Stimulated activated naive B cell treated with anti-CD40 and anti-IgM and Interleukin-4, amounts not matched to agents 10 μg/mL and 1 μg/mL and 100 μg/mL, for 72 hours (primary cell): ENCODE data around the gene PRM2.
A peak's percentile ranks its signal among the peaks of the same experiment; 100 is the strongest.

ENCODE experiments used
- ATAC-seq, 2 donors: fragments of 150-1000 bp; cut with Tn5 transposase; replicated peaks; 2 replicates each; pipeline ENCODE4 v1.10.0; 2021; ENCODE audit warnings: moderate library complexity in 1 of 2
- DNase-seq: peaks from one replicate; pipeline ENCODE4 v3.0.0; 2021
- H3K27ac Mint-ChIP-seq: one replicate; pipeline ENCODE4 v1.8.0; 2022; ENCODE audit warnings: mild to moderate bottlenecking, mixed read lengths
- H3K27me3 Mint-ChIP-seq, 2 donors: one replicate each; pipeline ENCODE4 v1.8.0; 2022; ENCODE audit warnings: mixed read lengths in 2 of 2
- H3K36me3 Mint-ChIP-seq, 2 donors: one replicate each; pipeline ENCODE4 v1.8.0; 2022; ENCODE audit warnings: mixed read lengths in 2 of 2, mild to moderate bottlenecking in 1 of 2
- H3K4me1 Mint-ChIP-seq, 2 donors: one replicate each; pipeline ENCODE4 v1.8.0; 2022; ENCODE audit warnings: mixed read lengths in 2 of 2, mild to moderate bottlenecking in 1 of 2
- H3K4me3 Mint-ChIP-seq, 2 donors: one replicate each; pipeline ENCODE4 v1.8.0; 2022; ENCODE audit warnings: mild to moderate bottlenecking in 2 of 2, mixed read lengths in 2 of 2, moderate library complexity in 1 of 2
- H3K9me3 Mint-ChIP-seq, 2 donors: one replicate each; pipeline ENCODE4 v1.8.0; 2022; ENCODE audit warnings: mixed read lengths in 2 of 2, mild to moderate bottlenecking in 1 of 2

Gene PRM2

GRCh38 chr16:11232302-11232851 is 43.9 kb downstream of the PRM2 start:
- H3K4me3 Mint-ChIP-seq, result peak overlapping the region; percentile 41 to 55
- no peak for DNase-seq
- peaks cover 40 to 60% of the 10 kb centered on the region in 2 donors for H3K4me1 Mint-ChIP-seq

GRCh38 chr16:11231367-11231970 is 44.8 kb downstream of the PRM2 start:
- Mint-ChIP-seq H3K27ac (peak overlapping the region; percentile 96), H3K4me1 (peaks cover 39 to 65% of the 10 kb centered on the region in 2 donors), H3K9me3 (no peaks in the 10 kb centered on the region), H3K4me3 (no peak overlapping the region), H3K27me3 (no peaks in the 10 kb centered on the region), H3K36me3 (no peaks in the 10 kb centered on the region)
- DNase-seq, result no peak
- ATAC-seq, result no peak

More at GRCh38 chr16:11232302-11232851, 43.9 kb downstream of the PRM2 start:
- H3K27me3 Mint-ChIP-seq, result no peaks in the 10 kb centered on the region
- H3K27ac Mint-ChIP-seq, result peak overlapping the region; percentile 96
- H3K9me3 Mint-ChIP-seq, result no peaks in the 10 kb centered on the region
- no peak for ATAC-seq
- H3K36me3 Mint-ChIP-seq, result no peaks in the 10 kb centered on the region

GRCh38 chr16:11229906-11230305 is 46.4 kb downstream of the PRM2 start:
- Mint-ChIP-seq H3K4me1 (peaks cover 50 to 71% of the 10 kb centered on the region in 2 donors), H3K27me3 (no peaks in the 10 kb centered on the region), H3K9me3 (no peaks in the 10 kb centered on the region), H3K4me3 (no peak overlapping the region), H3K27ac (no peak overlapping the region), H3K36me3 (no peaks in the 10 kb centered on the region)
- ATAC-seq (no peak), DNase-seq (no peak)

- ATAC-seq (no peak), DNase-seq (no peak)
- Mint-ChIP-seq H3K4me1 (peaks cover 52 to 71% of the 10 kb centered on the region in 2 donors), H3K27me3 (no peaks in the 10 kb centered on the region), H3K9me3 (no peaks in the 10 kb centered on the region), H3K27ac (no peak overlapping the region), H3K36me3 (no peaks in the 10 kb centered on the region), H3K4me3 (no peak overlapping the region)
Measured at GRCh38 chr16:11229432-11229831, 46.8 kb downstream of the PRM2 start.

- Mint-ChIP-seq H3K9me3 (no peaks in the 10 kb centered on the region), H3K27ac (peak overlapping the region; percentile 98), H3K4me3 (peak overlapping the region; percentile 67 to 83), H3K27me3 (no peaks in the 10 kb centered on the region), H3K36me3 (no peaks in the 10 kb centered on the region), H3K4me1 (peaks cover 35 to 55% of the 10 kb centered on the region in 2 donors)
- DNase-seq (no peak), ATAC-seq (no peak)
Measured at GRCh38 chr16:11225677-11226549, 50.4 kb downstream of the PRM2 start.
